ENCODE results near the gene DDA1. TPM values are rescaled to one million over a fixed set of nuclear protein-coding genes. Genes with fewer than 3 reads are reported as not detected.

Gene DDA1
- total and polyA plus RNA-seq, 9 of the 15 experiments (the other 6 are each of a cell fraction or from before 2014, with no cell fraction given), result 1.4 to 83.8 (median 33.8) TPM

DNA sequence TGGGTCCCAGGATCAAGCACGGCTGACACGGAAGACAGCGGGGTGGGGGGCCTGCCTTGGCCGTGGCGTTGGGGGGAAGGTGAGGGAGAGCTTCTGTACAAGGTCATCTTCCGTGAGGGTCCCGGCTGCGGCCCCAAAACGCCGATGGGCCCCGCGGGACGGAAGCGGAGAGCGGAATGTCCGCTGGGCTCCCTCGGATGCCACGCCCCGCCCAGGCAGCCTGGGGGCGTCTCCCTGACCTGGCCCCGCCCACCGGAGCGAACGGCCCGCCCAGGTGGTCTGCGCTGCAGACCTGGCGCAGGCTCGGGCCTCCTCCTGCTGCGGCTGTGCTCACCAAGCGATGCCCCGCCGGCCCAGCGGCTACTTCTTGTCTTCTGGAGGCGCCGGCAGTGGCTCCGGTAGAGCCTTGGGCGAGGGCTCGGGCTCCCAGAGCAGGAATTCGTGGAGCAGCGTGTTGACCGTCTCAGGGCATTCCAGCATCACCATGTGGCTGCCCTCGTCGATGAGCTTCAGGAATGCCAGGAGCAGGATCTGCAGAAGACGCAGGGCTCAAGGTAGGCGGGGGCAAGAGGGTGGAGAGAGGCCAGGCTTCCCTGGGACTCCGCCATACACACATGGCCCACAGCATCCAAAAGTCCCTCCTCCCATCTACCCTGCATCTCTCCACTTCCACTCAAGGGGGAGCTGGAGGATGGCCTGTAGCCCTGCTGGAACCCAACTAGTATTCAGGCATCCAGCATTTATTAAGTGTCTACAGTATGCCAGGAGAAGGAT lies 16.9 kb upstream of the DDA1 start (continued):
- TF ChIP-seq, protein P1, sequence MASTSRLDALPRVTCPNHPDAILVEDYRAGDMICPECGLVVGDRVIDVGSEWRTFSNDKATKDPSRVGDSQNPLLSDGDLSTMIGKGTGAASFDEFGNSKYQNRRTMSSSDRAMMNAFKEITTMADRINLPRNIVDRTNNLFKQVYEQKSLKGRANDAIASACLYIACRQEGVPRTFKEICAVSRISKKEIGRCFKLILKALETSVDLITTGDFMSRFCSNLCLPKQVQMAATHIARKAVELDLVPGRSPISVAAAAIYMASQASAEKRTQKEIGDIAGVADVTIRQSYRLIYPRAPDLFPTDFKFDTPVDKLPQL (IDR thresholded peaks at IDR 0.05; ENCODE audit: extremely low read depth, insufficient read length), result no peak
- TF ChIP-seq, protein P2, sequence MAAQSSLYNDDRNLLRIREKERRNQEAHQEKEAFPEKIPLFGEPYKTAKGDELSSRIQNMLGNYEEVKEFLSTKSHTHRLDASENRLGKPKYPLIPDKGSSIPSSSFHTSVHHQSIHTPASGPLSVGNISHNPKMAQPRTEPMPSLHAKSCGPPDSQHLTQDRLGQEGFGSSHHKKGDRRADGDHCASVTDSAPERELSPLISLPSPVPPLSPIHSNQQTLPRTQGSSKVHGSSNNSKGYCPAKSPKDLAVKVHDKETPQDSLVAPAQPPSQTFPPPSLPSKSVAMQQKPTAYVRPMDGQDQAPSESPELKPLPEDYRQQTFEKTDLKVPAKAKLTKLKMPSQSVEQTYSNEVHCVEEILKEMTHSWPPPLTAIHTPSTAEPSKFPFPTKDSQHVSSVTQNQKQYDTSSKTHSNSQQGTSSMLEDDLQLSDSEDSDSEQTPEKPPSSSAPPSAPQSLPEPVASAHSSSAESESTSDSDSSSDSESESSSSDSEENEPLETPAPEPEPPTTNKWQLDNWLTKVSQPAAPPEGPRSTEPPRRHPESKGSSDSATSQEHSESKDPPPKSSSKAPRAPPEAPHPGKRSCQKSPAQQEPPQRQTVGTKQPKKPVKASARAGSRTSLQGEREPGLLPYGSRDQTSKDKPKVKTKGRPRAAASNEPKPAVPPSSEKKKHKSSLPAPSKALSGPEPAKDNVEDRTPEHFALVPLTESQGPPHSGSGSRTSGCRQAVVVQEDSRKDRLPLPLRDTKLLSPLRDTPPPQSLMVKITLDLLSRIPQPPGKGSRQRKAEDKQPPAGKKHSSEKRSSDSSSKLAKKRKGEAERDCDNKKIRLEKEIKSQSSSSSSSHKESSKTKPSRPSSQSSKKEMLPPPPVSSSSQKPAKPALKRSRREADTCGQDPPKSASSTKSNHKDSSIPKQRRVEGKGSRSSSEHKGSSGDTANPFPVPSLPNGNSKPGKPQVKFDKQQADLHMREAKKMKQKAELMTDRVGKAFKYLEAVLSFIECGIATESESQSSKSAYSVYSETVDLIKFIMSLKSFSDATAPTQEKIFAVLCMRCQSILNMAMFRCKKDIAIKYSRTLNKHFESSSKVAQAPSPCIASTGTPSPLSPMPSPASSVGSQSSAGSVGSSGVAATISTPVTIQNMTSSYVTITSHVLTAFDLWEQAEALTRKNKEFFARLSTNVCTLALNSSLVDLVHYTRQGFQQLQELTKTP (IDR thresholded peaks at IDR 0.05; ENCODE audit: low read depth in 1 of 2, partially characterized antibody in 2 of 2), result peak in 1 of 2 experiments; percentile 69
- TF ChIP-seq SRSF9 (IDR thresholded peaks at IDR 0.05; ENCODE audit: borderline replicate concordance, low read depth, low read length) (no peak), ZFPM2 (CRISPR knock-in tag; IDR thresholded peaks at IDR 0.05) (no peak), ZNF232 (CRISPR knock-in tag; IDR thresholded peaks at IDR 0.05) (no peak), WHSC1 (IDR thresholded peaks at IDR 0.05; ENCODE audit: low read length) (no peak), NFATC3 (IDR thresholded peaks at IDR 0.05) (no peak), ELF1 (tag; IDR thresholded peaks at IDR 0.05) (no peak), PPARD (CRISPR knock-in tag; IDR thresholded peaks at IDR 0.05) (no peak), TCF15 (CRISPR knock-in tag; IDR thresholded peaks at IDR 0.05) (no peak), NELFE (IDR thresholded peaks at IDR 0.05; ENCODE audit: insufficient read depth, insufficient read length) (no peak), CBFA2T3 (IDR thresholded peaks at IDR 0.05) (no peak), NR2C2 (CRISPR knock-in tag; IDR thresholded peaks at IDR 0.05) (no peak), NR2C2 (tag; IDR thresholded peaks at IDR 0.05) (no peak), CHD4 (IDR thresholded peaks at IDR 0.05; ENCODE audit: insufficient read depth, insufficient replicate concordance, low read depth, low read length, poor library complexity, severe bottlenecking) (peak; percentile 24), E4F1 (CRISPR knock-in tag; IDR thresholded peaks at IDR 0.05; ENCODE audit: borderline replicate concordance) (no peak), POLR2A (conservative IDR thresholded peaks at IDR 0.05) (peak; percentile 84), CHCHD3 (CRISPR knock-in tag; IDR thresholded peaks at IDR 0.05) (no peak), KLF10 (CRISPR knock-in tag; IDR thresholded peaks at IDR 0.05) (no peak)
- TF ChIP-seq, protein P3, sequence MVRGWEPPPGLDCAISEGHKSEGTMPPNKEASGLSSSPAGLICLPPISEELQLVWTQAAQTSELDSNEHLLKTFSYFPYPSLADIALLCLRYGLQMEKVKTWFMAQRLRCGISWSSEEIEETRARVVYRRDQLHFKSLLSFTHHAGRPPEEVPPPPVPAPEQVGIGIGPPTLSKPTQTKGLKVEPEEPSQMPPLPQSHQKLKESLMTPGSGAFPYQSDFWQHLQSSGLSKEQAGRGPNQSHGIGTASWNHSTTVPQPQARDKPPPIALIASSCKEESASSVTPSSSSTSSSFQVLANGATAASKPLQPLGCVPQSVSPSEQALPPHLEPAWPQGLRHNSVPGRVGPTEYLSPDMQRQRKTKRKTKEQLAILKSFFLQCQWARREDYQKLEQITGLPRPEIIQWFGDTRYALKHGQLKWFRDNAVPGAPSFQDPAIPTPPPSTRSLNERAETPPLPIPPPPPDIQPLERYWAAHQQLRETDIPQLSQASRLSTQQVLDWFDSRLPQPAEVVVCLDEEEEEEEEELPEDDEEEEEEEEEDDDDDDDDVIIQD (CRISPR knock-in tag; IDR thresholded peaks at IDR 0.05), result no peak

Data from K562 (cell line).